Airway epithelial cell (primary cell): Measurements from ENCODE around the gene HNRNPR. TPM values are rescaled to one million over a fixed set of nuclear protein-coding genes. Genes with fewer than 3 reads are reported as not detected.

Experiments used
- total RNA-seq: library from RNA; depleted of rRNA; stranded (reverse); fragments of >200 nt; gene quantifications from 2 replicates; pipeline ENCODE4 v1.2.3, GENCODE V29; 2015

The HNRNPR gene
- 78.4 and 115 TPM in 2 replicates for total RNA-seq

GRCh38 chr1:23344111-23344986, at the start of gene HNRNPR:
Gene HNRNPR, minus strand, starts transcription at chr1:23344284. Its CDS starts 3,276 bp downstream, at chr1:23341008.

DNA sequence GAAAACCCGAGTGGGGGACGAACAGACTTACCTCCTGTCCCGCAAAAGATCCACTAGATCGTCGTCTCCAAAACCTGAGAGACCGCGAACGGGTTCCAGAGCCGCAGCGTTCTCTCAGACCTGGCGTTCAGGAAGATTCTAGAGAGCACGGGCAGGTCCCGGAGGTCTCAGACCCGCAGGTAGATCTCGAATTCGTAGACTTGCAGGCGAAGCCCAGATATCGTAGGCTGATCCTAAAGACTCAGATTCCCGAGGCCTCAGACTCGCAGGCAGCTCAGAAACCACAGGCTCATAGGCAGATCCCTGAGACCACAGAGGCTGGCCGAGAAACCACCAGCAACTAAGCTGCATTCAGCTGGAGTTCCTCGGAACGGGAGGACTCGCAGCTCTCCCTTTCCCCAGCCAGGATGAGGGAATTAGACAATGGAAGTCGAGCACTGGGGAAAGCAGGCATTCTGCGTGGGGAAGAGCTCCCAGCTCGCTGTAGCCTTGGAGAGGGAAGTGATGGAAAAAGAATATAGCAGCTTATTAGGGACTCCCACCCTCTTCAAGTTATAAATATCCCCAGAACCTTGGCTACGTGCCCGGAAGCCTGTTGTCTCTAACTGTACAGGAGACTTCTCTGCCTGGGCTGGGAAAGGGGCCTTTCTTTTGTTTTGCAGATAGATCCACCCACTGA, 25.4 kb upstream of the HNRNPR start, which contains the start of gene ZNF436:
Gene ZNF436, minus strand, starts transcription at position 502 of the 679 bp plus-strand sequence. CDS start 1,831 bp downstream, outside the sequence.

Other genes starting within 250 kb of the HNRNPR start
- gene LUZP1, start 175.4 kb downstream of the HNRNPR start, total RNA-seq, result 24.6 and 34.8 TPM in 2 replicates
- gene HTR1D, start 126.8 kb downstream of the HNRNPR start, total RNA-seq, result 0.07 TPM in 1 of 2 replicates, not detected in the other
- gene ZNF436, start 25.6 kb upstream of the HNRNPR start, total RNA-seq, result 17.8 and 23.6 TPM in 2 replicates
- 4.4 and 8.5 TPM in 2 replicates for gene TCEA3, start 80.5 kb upstream of the HNRNPR start, total RNA-seq
- gene ASAP3, start 139.9 kb upstream of the HNRNPR start, total RNA-seq, result 17.2 and 20.3 TPM in 2 replicates
- gene E2F2, start 186.9 kb upstream of the HNRNPR start, total RNA-seq, result 1.7 and 2.1 TPM in 2 replicates
- gene ID3, start 215.2 kb upstream of the HNRNPR start, total RNA-seq, result 248 and 253 TPM in 2 replicates